Parathyroid adenoma (tissue), 2 donors: Measurements from ENCODE around the gene MMS22L.

Experiments used
- H2AFZ ChIP-seq: fragments of 300-600 bp; sonication (generic); one replicate; pipeline ENCODE4 v1.7.0; 2017; ENCODE audit warnings: antibody characterized with exemption, mild to moderate bottlenecking
- H3K27ac ChIP-seq: fragments of 300-600 bp; sonication (generic); one replicate; pipeline ENCODE4 v1.7.0; 2017
- H3K27me3 ChIP-seq: fragments of 300-600 bp; sonication (generic); one replicate; pipeline ENCODE4 v1.7.0; 2017; ENCODE audit warnings: low read length; ENCODE audit not compliant: control insufficient read depth, insufficient read depth
- H3K36me3 ChIP-seq: fragments of 300-600 bp; sonication (generic); one replicate; pipeline ENCODE4 v1.7.0; 2017; ENCODE audit warnings: low read length; ENCODE audit not compliant: control insufficient read depth, insufficient read depth
- H3K4me1 ChIP-seq: fragments of 300-600 bp; sonication (generic); one replicate; pipeline ENCODE4 v1.7.0; 2017; ENCODE audit warnings: control low read depth
- H3K4me2 ChIP-seq: fragments of 300-600 bp; sonication (generic); one replicate; pipeline ENCODE4 v1.7.0; 2017; ENCODE audit warnings: low read length
- H3K4me3 ChIP-seq: fragments of 300-600 bp; sonication (generic); one replicate; pipeline ENCODE4 v1.7.0; 2017; ENCODE audit warnings: low read depth, low read length
- H3K79me2 ChIP-seq: fragments of 300-600 bp; sonication (generic); one replicate; pipeline ENCODE4 v1.7.0; 2017; ENCODE audit warnings: control low read depth
- H3K9ac ChIP-seq: fragments of 300-600 bp; sonication (generic); one replicate; pipeline ENCODE4 v1.7.0; 2017; ENCODE audit warnings: mild to moderate bottlenecking
- H3K9me3 ChIP-seq: fragments of 300-600 bp; sonication (generic); one replicate; pipeline ENCODE4 v1.7.0; 2017; ENCODE audit warnings: low read length; ENCODE audit not compliant: control insufficient read depth
- TF ChIP-seq, protein P1 (sequence below): fragments of 300-600 bp; sonication (generic); IDR thresholded peaks from one replicate; pipeline ENCODE4 v1.7.0; 2017; ENCODE audit warnings: antibody characterized with exemption, mild to moderate bottlenecking
- donor health status: primary hyperparathyroidism.

The MMS22L gene

DNA sequence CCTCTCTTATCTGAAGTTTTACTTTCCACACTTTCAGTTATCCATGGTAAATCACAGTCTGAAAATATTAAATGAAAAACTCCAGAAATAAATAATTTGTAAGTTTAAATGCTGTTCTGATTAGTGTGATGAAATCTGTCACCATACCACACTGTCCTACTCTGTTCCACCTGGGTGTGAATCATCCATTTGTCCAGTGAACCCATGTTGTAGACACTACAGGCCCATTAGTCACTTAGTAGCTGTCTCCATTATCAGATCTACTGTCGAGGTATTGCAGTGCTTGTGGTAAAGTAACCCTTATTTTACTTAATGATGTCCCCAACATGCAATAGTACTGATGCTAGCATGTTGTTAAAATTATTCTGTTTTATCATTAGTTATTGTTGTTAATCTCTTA is 29.2 kb upstream of the MMS22L start:
- no peak overlapping the region for H3K9ac ChIP-seq
- no peaks in the 10 kb centered on the region for H3K4me1 ChIP-seq
- no peaks in the 10 kb centered on the region for H3K9me3 ChIP-seq
- TF ChIP-seq, protein P1, sequence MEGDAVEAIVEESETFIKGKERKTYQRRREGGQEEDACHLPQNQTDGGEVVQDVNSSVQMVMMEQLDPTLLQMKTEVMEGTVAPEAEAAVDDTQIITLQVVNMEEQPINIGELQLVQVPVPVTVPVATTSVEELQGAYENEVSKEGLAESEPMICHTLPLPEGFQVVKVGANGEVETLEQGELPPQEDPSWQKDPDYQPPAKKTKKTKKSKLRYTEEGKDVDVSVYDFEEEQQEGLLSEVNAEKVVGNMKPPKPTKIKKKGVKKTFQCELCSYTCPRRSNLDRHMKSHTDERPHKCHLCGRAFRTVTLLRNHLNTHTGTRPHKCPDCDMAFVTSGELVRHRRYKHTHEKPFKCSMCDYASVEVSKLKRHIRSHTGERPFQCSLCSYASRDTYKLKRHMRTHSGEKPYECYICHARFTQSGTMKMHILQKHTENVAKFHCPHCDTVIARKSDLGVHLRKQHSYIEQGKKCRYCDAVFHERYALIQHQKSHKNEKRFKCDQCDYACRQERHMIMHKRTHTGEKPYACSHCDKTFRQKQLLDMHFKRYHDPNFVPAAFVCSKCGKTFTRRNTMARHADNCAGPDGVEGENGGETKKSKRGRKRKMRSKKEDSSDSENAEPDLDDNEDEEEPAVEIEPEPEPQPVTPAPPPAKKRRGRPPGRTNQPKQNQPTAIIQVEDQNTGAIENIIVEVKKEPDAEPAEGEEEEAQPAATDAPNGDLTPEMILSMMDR = no peak
- H2AFZ ChIP-seq = no peak overlapping the region
- H3K79me2 ChIP-seq = no peaks in the 10 kb centered on the region
- no peak overlapping the region for H3K4me3 ChIP-seq
- no peaks in the 10 kb centered on the region for H3K27me3 ChIP-seq
- H3K27ac ChIP-seq = no peak overlapping the region
- H3K4me2 ChIP-seq = no peak overlapping the region
- no peaks in the 10 kb centered on the region for H3K36me3 ChIP-seq

DNA sequence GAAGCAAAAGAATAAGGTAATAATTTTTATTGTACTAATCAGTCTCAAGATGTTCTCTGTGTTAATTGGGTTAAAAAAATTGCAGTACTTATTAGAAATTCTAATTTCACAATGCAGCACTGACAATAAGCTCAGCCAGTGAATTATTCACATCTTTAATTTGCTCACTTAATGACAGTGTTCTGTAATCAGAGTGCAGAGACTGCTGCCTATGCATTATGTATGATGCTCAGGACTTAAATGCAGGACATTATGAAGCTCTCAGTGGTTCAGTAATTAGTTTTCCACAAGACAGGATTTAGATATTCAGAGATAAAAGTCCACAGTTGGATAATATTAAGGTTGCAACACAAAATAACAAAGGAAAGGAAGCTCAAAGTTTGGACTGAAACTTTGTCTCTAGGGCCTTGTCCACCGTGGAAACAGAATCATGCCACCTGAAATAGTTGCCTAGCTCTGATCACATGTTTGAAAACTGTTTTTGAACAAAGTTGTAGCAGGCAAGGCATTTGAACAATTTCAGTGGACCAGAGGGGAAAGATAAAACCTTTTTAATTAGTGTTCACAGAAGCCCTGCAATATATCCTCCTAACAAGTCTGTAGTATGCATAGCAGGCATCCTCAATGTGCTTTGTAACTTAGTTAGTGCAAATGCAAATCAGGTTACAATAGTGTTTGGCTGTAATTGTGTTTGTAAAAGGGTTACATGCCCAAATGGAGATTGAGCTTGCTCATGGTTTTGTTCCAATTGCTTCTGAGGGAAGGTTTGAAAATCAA is 23.7 kb upstream of the MMS22L start:
- Histone ChIP-seq H3K9me3 (no peaks in the 10 kb centered on the region), H3K36me3 (no peaks in the 10 kb centered on the region), H3K79me2 (no peaks in the 10 kb centered on the region), H3K9ac (no peak overlapping the region), H3K4me2 (no peak overlapping the region), H3K4me3 (no peak overlapping the region), H3K4me1 (no peaks in the 10 kb centered on the region), H3K27me3 (no peaks in the 10 kb centered on the region), H3K27ac (no peak overlapping the region), H2AFZ (no peak overlapping the region)
- TF ChIP-seq, protein P1 = no peak

DNA sequence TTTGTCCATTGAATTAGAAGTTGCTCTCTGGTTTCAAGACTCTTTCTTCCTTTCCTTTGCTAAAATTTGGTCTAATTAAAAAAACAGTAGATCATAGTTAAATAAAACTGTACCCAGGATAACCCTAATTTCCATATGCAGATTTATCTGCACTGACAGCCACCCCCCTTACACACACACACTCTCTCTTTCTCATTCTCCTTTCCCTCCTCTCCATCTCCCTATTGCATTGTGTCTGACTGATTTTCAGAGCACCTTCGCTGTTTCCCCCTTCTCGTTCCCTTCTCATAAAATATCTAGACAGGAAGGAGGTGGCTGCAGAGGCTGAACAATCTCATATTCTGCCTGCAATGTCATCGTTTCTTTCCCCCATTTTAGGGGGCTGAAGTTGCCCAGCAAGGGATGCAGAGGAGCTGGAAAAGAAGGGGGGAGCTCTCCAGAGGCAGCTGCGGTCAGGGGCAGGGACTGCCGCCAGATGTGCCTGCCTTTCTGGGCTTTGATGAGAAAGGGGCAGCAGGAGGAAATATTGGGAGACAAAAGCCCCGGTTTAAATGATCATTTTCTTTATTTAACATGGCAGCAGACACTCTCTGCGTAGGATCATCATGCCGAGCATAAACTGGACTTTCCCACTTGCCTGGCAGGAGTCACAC is 22.5 kb upstream of the MMS22L start:
- no peak overlapping the region for H2AFZ ChIP-seq
- no peaks in the 10 kb centered on the region for H3K9me3 ChIP-seq
- H3K27me3 ChIP-seq = no peaks in the 10 kb centered on the region
- no peaks in the 10 kb centered on the region for H3K79me2 ChIP-seq
- no peak overlapping the region for H3K27ac ChIP-seq
- no peak overlapping the region for H3K4me3 ChIP-seq
- no peak overlapping the region for H3K9ac ChIP-seq
- TF ChIP-seq, protein P1 = no peak
- H3K36me3 ChIP-seq = no peaks in the 10 kb centered on the region
- no peaks in the 10 kb centered on the region for H3K4me1 ChIP-seq
- no peak overlapping the region for H3K4me2 ChIP-seq

DNA sequence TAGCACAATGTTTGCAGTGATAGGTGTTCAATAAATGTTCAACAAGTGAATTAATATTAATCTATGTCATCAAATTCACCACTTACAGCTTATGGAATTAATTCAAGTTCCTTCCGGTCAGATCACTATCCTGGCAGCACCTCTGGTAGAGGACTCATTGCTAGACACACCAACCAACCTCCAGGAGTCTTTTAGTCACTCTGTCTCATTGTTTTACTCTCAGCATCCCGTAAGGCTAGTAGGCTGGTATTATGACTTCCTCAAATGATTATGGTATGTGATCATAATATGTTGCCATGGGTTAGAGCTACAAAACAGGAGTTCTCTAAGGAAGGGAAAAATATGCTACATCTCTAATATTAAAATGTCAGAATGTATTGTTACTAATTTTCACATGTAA is 21.7 kb upstream of the MMS22L start:
- H3K9me3 ChIP-seq = no peaks in the 10 kb centered on the region
- TF ChIP-seq, protein P1 = no peak
- H3K27me3 ChIP-seq = no peaks in the 10 kb centered on the region
- no peaks in the 10 kb centered on the region for H3K4me1 ChIP-seq
- H3K27ac ChIP-seq = no peak overlapping the region
- no peak overlapping the region for H3K4me3 ChIP-seq
- no peak overlapping the region for H3K9ac ChIP-seq
- H3K4me2 ChIP-seq = no peak overlapping the region
- H2AFZ ChIP-seq = no peak overlapping the region
- H3K36me3 ChIP-seq = no peaks in the 10 kb centered on the region
- no peaks in the 10 kb centered on the region for H3K79me2 ChIP-seq
